HEK293 (cell line): Measurements from ENCODE around the gene TRMT10C.

Source experiments
- CTCF ChIA-PET: fragments of 350-600 bp; formaldehyde crosslinking; extraction: SDS; loops from one replicate; lab custom pipeline; 2021; ENCODE audit warnings: antibody characterized with exemption; lab: Yijun Ruan, JAX
- POLR2A ChIA-PET: fragments of 300-600 bp; formaldehyde crosslinking; extraction: SDS; loops from one replicate; lab custom pipeline; 2020; ENCODE audit warnings: antibody characterized with exemption, inconsistent platforms; lab: Yijun Ruan, JAX
- H3K27ac ChIP-seq: fragments of 200-500 bp; sonication (Bioruptor generic); 2 replicates; pipeline ENCODE4 v1.5.1; 2014; ENCODE audit warnings: low read depth, low read length, control low read depth, inconsistent platforms; ENCODE audit errors: extremely low read depth
- H3K36me3 ChIP-seq, 2 experiments: fragments of 200-500 bp in 1 of 2; sonication (Bioruptor generic) in 1 of 2; 1 replicate in 1 of 2; 2 replicates in 1 of 2; pipeline ENCODE4 v1.5.1; 2014 to 2017; ENCODE audit warnings: inconsistent platforms in 2 of 2, low read length in 2 of 2; ENCODE audit not compliant: control insufficient read depth in 2 of 2, insufficient read depth in 1 of 2
- H3K4me1 ChIP-seq: fragments of 200-500 bp; sonication (Bioruptor generic); 2 replicates; pipeline ENCODE4 v1.5.1; 2014; ENCODE audit warnings: mild to moderate bottlenecking, low read length, inconsistent platforms; ENCODE audit not compliant: control insufficient read depth, insufficient read depth
- H3K4me3 ChIP-seq: 2 replicates; pipeline ENCODE4 v1.5.1; 2011; ENCODE audit warnings: low read depth, mild to moderate bottlenecking, control low read depth, low read length, moderate library complexity
- H3K9me3 ChIP-seq: fragments of 200-500 bp; sonication (Bioruptor generic); 2 replicates; pipeline ENCODE4 v1.5.1; 2014; ENCODE audit warnings: low read depth, low read length, inconsistent platforms; ENCODE audit not compliant: control insufficient read depth, insufficient read depth
- HOXC10 ChIP-seq: sonication (generic); formaldehyde crosslinking; IDR thresholded peaks from 2 replicates; pipeline ENCODE4 v1.8.1; 2023; ENCODE audit warnings: mild to moderate bottlenecking, missing genetic modification reagents
- IKZF3 ChIP-seq: fragments of 450-650 bp; IDR thresholded peaks from 2 replicates; pipeline ENCODE4 v1.5.0; 2018; ENCODE audit warnings: missing biosample characterization, mild to moderate bottlenecking, missing genetic modification characterization, moderate library complexity
- INSM2 ChIP-seq: fragments of 450-650 bp; formaldehyde crosslinking; IDR thresholded peaks from 2 replicates; pipeline ENCODE4 v1.5.1; 2016; ENCODE audit warnings: missing biosample characterization, missing genetic modification characterization
- KLF7 ChIP-seq: fragments of 450-650 bp; formaldehyde crosslinking; IDR thresholded peaks from 2 replicates; pipeline ENCODE4 v1.5.1; 2016; ENCODE audit warnings: missing biosample characterization, missing genetic modification characterization, borderline replicate concordance
- KLF8 ChIP-seq: fragments of 450-650 bp; formaldehyde crosslinking; IDR thresholded peaks from 2 replicates; pipeline ENCODE4 v1.5.1; 2016; ENCODE audit warnings: missing biosample characterization, missing genetic modification characterization
- PATZ1 ChIP-seq: fragments of 450-650 bp; formaldehyde crosslinking; IDR thresholded peaks from 2 replicates; pipeline ENCODE4 v1.5.1; 2016; ENCODE audit warnings: missing biosample characterization, missing genetic modification characterization
- RBAK ChIP-seq: fragments of 450-650 bp; formaldehyde crosslinking; IDR thresholded peaks from 2 replicates; pipeline ENCODE4 v1.5.1; 2016; ENCODE audit warnings: missing biosample characterization, missing genetic modification characterization
- SP3 ChIP-seq: fragments of 450-650 bp; formaldehyde crosslinking; IDR thresholded peaks from 2 replicates; pipeline ENCODE4 v1.5.1; 2016; ENCODE audit warnings: missing biosample characterization, missing genetic modification characterization
- ZBTB17 ChIP-seq: fragments of 450-650 bp; formaldehyde crosslinking; IDR thresholded peaks from 2 replicates; pipeline ENCODE4 v1.5.1; 2016; ENCODE audit warnings: missing biosample characterization, missing genetic modification characterization
- ZBTB20 ChIP-seq: fragments of 450-650 bp; formaldehyde crosslinking; IDR thresholded peaks from 2 replicates; pipeline ENCODE4 v1.5.1; 2016; ENCODE audit warnings: missing biosample characterization, missing genetic modification characterization
- ZBTB8A ChIP-seq: fragments of 450-650 bp; formaldehyde crosslinking; IDR thresholded peaks from 2 replicates; pipeline ENCODE4 v1.5.1; 2016; ENCODE audit warnings: missing biosample characterization, missing genetic modification characterization
- ZFP3 ChIP-seq: fragments of 450-650 bp; formaldehyde crosslinking; IDR thresholded peaks from 2 replicates; pipeline ENCODE4 v1.5.1; 2016; ENCODE audit warnings: low read depth, missing biosample characterization, missing genetic modification characterization
- ZFP41 ChIP-seq: fragments of 450-650 bp; formaldehyde crosslinking; IDR thresholded peaks from 2 replicates; pipeline ENCODE4 v1.5.1; 2016; ENCODE audit warnings: missing biosample characterization, missing genetic modification characterization, borderline replicate concordance
- ZNF121 ChIP-seq: fragments of 450-650 bp; formaldehyde crosslinking; IDR thresholded peaks from 2 replicates; pipeline ENCODE4 v1.5.1; 2016; ENCODE audit warnings: missing biosample characterization, missing genetic modification characterization
- ZNF2 ChIP-seq: fragments of 450-650 bp; formaldehyde crosslinking; IDR thresholded peaks from 2 replicates; pipeline ENCODE4 v1.5.1; 2016; ENCODE audit warnings: missing biosample characterization, missing genetic modification characterization
- ZNF221 ChIP-seq: fragments of 450-650 bp; formaldehyde crosslinking; IDR thresholded peaks from 2 replicates; pipeline ENCODE4 v1.5.1; 2017; ENCODE audit warnings: missing biosample characterization, missing genetic modification characterization, borderline replicate concordance
- ZNF311 ChIP-seq: fragments of 450-650 bp; formaldehyde crosslinking; IDR thresholded peaks from 2 replicates; pipeline ENCODE4 v1.5.1; 2017; ENCODE audit warnings: missing biosample characterization, missing genetic modification characterization, borderline replicate concordance
- ZNF391 ChIP-seq: fragments of 450-650 bp; formaldehyde crosslinking; IDR thresholded peaks from 2 replicates; pipeline ENCODE4 v1.5.1; 2016; ENCODE audit warnings: low read depth, missing biosample characterization, missing genetic modification characterization, borderline replicate concordance
- ZNF548 ChIP-seq: fragments of 450-650 bp; formaldehyde crosslinking; IDR thresholded peaks from 2 replicates; pipeline ENCODE4 v1.5.1; 2016; ENCODE audit warnings: missing biosample characterization, missing genetic modification characterization
- ZNF558 ChIP-seq: fragments of 450-650 bp; formaldehyde crosslinking; IDR thresholded peaks from 2 replicates; pipeline ENCODE4 v1.5.1; 2016; ENCODE audit warnings: missing biosample characterization, missing genetic modification characterization
- ZNF571 ChIP-seq: fragments of 450-650 bp; formaldehyde crosslinking; IDR thresholded peaks from 2 replicates; pipeline ENCODE4 v1.5.0; 2017; ENCODE audit warnings: missing biosample characterization, missing genetic modification characterization
- ZNF580 ChIP-seq: fragments of 450-650 bp; formaldehyde crosslinking; IDR thresholded peaks from 2 replicates; pipeline ENCODE4 v1.5.1; 2016; ENCODE audit warnings: missing biosample characterization, missing genetic modification characterization
- ZNF707 ChIP-seq: fragments of 450-650 bp; formaldehyde crosslinking; IDR thresholded peaks from 2 replicates; pipeline ENCODE4 v1.5.1; 2016; ENCODE audit warnings: missing biosample characterization, missing genetic modification characterization
- ZNF830 ChIP-seq: fragments of 450-650 bp; IDR thresholded peaks from 2 replicates; pipeline ENCODE4 v1.5.0; 2018; ENCODE audit warnings: missing biosample characterization, missing genetic modification characterization, low read depth, mild to moderate bottlenecking, moderate library complexity
- ZSCAN18 ChIP-seq: fragments of 450-650 bp; formaldehyde crosslinking; IDR thresholded peaks from 2 replicates; pipeline ENCODE4 v1.5.1; 2016; ENCODE audit warnings: missing biosample characterization, missing genetic modification characterization
- ZSCAN5A ChIP-seq: fragments of 450-650 bp; formaldehyde crosslinking; IDR thresholded peaks from 2 replicates; pipeline ENCODE4 v1.5.1; 2016; ENCODE audit warnings: missing biosample characterization, missing genetic modification characterization

Gene TRMT10C

GRCh38 chr3:101531473-101532086, 30.1 kb upstream of the TRMT10C start:
- H3K27ac ChIP-seq: no peak overlapping the region
- H3K4me3 ChIP-seq: no peak overlapping the region
- ChIA-PET CTCF (no interaction called here), POLR2A (no interaction called here)
- no peaks in the 10 kb centered on the region for H3K36me3 ChIP-seq
- no peaks in the 10 kb centered on the region for H3K9me3 ChIP-seq
- H3K4me1 ChIP-seq: no peaks in the 10 kb centered on the region
- TF ChIP-seq ZBTB17: no peak
- TF ChIP-seq PATZ1 (tag by site-specific recombination): no peak
- TF ChIP-seq INSM2: no peak
- no peak for TF ChIP-seq ZBTB8A (tag by site-specific recombination)
- TF ChIP-seq ZNF571 (tag by site-specific recombination): no peak
- TF ChIP-seq IKZF3 (tag by site-specific recombination): no peak
- TF ChIP-seq ZNF311 (tag by site-specific recombination): no peak
- TF ChIP-seq ZNF391: no peak
- TF ChIP-seq ZNF558: no peak
- TF ChIP-seq ZNF2 (tag by site-specific recombination): no peak
- TF ChIP-seq ZNF548 (tag by site-specific recombination): no peak
- TF ChIP-seq ZFP3 (tag by site-specific recombination): no peak
- no peak for TF ChIP-seq SP3
- TF ChIP-seq ZNF221 (tag by site-specific recombination): no peak
- TF ChIP-seq, all 188 proteins: peak for 0

GRCh38 chr3:101532783-101533602, 28.7 kb upstream of the TRMT10C start:
- POLR2A ChIA-PET: no interaction called here
- Histone ChIP-seq H3K4me3 (no peak overlapping the region), H3K27ac (no peak overlapping the region), H3K9me3 (no peaks in the 10 kb centered on the region)
- TF ChIP-seq ZNF121 (tag by site-specific recombination) (no peak), ZFP41 (tag by site-specific recombination) (no peak), ZNF580 (tag by site-specific recombination) (no peak), RBAK (tag by site-specific recombination) (no peak), HOXC10 (CRISPR knock-in tag) (no peak), ZNF707 (tag by site-specific recombination) (no peak), ZSCAN5A (tag by site-specific recombination) (no peak), ZNF830 (tag by site-specific recombination) (no peak), KLF7 (tag by site-specific recombination) (no peak), ZSCAN18 (tag by site-specific recombination) (no peak), KLF8 (no peak), ZBTB20 (tag by site-specific recombination) (no peak)
- TF ChIP-seq, all 188 proteins: peak for 0
- CTCF ChIA-PET: no interaction called here
- H3K36me3 ChIP-seq: no peaks in the 10 kb centered on the region
- no peaks in the 10 kb centered on the region for H3K4me1 ChIP-seq
